ENCODE data around the gene CCDC15.

The CCDC15 gene

GRCh38 chr11:124920356-124920755 lies 33.6 kb upstream of the CCDC15 start:
- no peak overlapping the region for H3K4me3 ChIP-seq (ENCODE audit: control insufficient read depth, low read depth, low read length)
- no peak for TF ChIP-seq CTCF (conservative IDR thresholded peaks at IDR 0.05; ENCODE audit: control insufficient read depth, insufficient read depth, low read depth, low read length)

GRCh38 chr11:124920870-124921609 lies 33.0 kb upstream of the CCDC15 start:
- DNase-seq (ENCODE audit: low read depth): peak; percentile 55
- no peak for TF ChIP-seq CTCF (conservative IDR thresholded peaks at IDR 0.05; ENCODE audit: control insufficient read depth, insufficient read depth, low read depth, low read length)

More at GRCh38 chr11:124920356-124920755, 33.6 kb upstream of the CCDC15 start:
- DNase-seq (ENCODE audit: low read depth): no peak

GRCh38 chr11:124922831-124923230 lies 31.2 kb upstream of the CCDC15 start:
- H3K4me3 ChIP-seq (ENCODE audit: control insufficient read depth, low read depth, low read length): no peak overlapping the region
- DNase-seq (ENCODE audit: low read depth): no peak
- TF ChIP-seq CTCF (conservative IDR thresholded peaks at IDR 0.05; ENCODE audit: control insufficient read depth, insufficient read depth, low read depth, low read length): no peak

More at GRCh38 chr11:124920870-124921609, 33.0 kb upstream of the CCDC15 start:
- no peak overlapping the region for H3K4me3 ChIP-seq (ENCODE audit: control insufficient read depth, low read depth, low read length)

- no peak for TF ChIP-seq CTCF (conservative IDR thresholded peaks at IDR 0.05; ENCODE audit: control insufficient read depth, insufficient read depth, low read depth, low read length)
- DNase-seq (ENCODE audit: low read depth): no peak
- no peak overlapping the region for H3K4me3 ChIP-seq (ENCODE audit: control insufficient read depth, low read depth, low read length)
Observed at GRCh38 chr11:124923296-124923695, 30.7 kb upstream of the CCDC15 start.

GRCh38 chr11:124928942-124929665 lies 24.9 kb upstream of the CCDC15 start:
- no peak for DNase-seq (ENCODE audit: low read depth)
- TF ChIP-seq CTCF (conservative IDR thresholded peaks at IDR 0.05; ENCODE audit: control insufficient read depth, insufficient read depth, low read depth, low read length): no peak

GRCh38 chr11:124930799-124931198 lies 23.2 kb upstream of the CCDC15 start:
- no peak for DNase-seq (ENCODE audit: low read depth)
- no peak overlapping the region for H3K4me3 ChIP-seq (ENCODE audit: control insufficient read depth, low read depth, low read length)
- TF ChIP-seq CTCF (conservative IDR thresholded peaks at IDR 0.05; ENCODE audit: control insufficient read depth, insufficient read depth, low read depth, low read length): no peak

More at GRCh38 chr11:124928942-124929665, 24.9 kb upstream of the CCDC15 start:
- H3K4me3 ChIP-seq (ENCODE audit: control insufficient read depth, low read depth, low read length): no peak overlapping the region
